Measurements from ENCODE around the gene MT1E.
A peak's percentile ranks its signal among the peaks of the same experiment; 100 is the strongest.
"Not testable (repeated sequence)": the region's sequence is repeated elsewhere in the genome, so short reads cannot be mapped to it uniquely, and the experiment has no call there.

MT1E gene

GRCh38 chr16:56625140-56625942 lies at the start of gene MT1E:
Gene MT1E (plus strand): TSS chr16:56625781. CDS start chr16:56625852, 71 bp downstream.
- TF ChIP-seq CTCF (IDR thresholded peaks at IDR 0.05; ENCODE audit: extremely low read depth, insufficient read depth, missing control alignments), result no peak
- DNase-seq (ENCODE audit: low spot score), result no peak
- in situ Hi-C loops (cut with MboI; ENCODE audit: low pct_unique_long_range_greater_than_20kb, low sequenced_read_pairs, unreplicated experiment), result no loop called here

GRCh38 chr16:56576585-56577299 lies 48.8 kb upstream of the MT1E start:
- in situ Hi-C loops (cut with MboI; ENCODE audit: low pct_unique_long_range_greater_than_20kb, low sequenced_read_pairs, unreplicated experiment), result loop anchor here (10.0 kb wide), 1 partner anchor 128 kb away; no protein-coding TSS in a partner anchor
- DNase-seq (ENCODE audit: low spot score), result peak; percentile 84
- peak; percentile 91 for TF ChIP-seq CTCF (IDR thresholded peaks at IDR 0.05; ENCODE audit: extremely low read depth, insufficient read depth, missing control alignments)

GRCh38 chr16:56577300-56577625 lies 48.3 kb upstream of the MT1E start:
- no peak for TF ChIP-seq CTCF (IDR thresholded peaks at IDR 0.05; ENCODE audit: extremely low read depth, insufficient read depth, missing control alignments)
- no peak for DNase-seq (ENCODE audit: low spot score)
- in situ Hi-C loops (cut with MboI; ENCODE audit: low pct_unique_long_range_greater_than_20kb, low sequenced_read_pairs, unreplicated experiment), result loop anchor here (10.0 kb wide), 1 partner anchor 128 kb away; no protein-coding TSS in a partner anchor

- in situ Hi-C loops (cut with MboI; ENCODE audit: low pct_unique_long_range_greater_than_20kb, low sequenced_read_pairs, unreplicated experiment), result no loop called here
- TF ChIP-seq CTCF (IDR thresholded peaks at IDR 0.05; ENCODE audit: extremely low read depth, insufficient read depth, missing control alignments), result no peak
- no peak for DNase-seq (ENCODE audit: low spot score)
Measured at GRCh38 chr16:56580391-56581048, 45.1 kb upstream of the MT1E start.

GRCh38 chr16:56582911-56583310 lies 42.7 kb upstream of the MT1E start:
- in situ Hi-C loops (cut with MboI; ENCODE audit: low pct_unique_long_range_greater_than_20kb, low sequenced_read_pairs, unreplicated experiment); DNase-seq (ENCODE audit: low spot score): not testable (repeated sequence)

GRCh38 chr16:56583351-56584168 lies 42.0 kb upstream of the MT1E start:
- DNase-seq (ENCODE audit: low spot score), result no peak
- no peak for TF ChIP-seq CTCF (IDR thresholded peaks at IDR 0.05; ENCODE audit: extremely low read depth, insufficient read depth, missing control alignments)
- in situ Hi-C loops (cut with MboI; ENCODE audit: low pct_unique_long_range_greater_than_20kb, low sequenced_read_pairs, unreplicated experiment), result no loop called here
